HG03521 (cell line): ENCODE measurements around the gene PPP2R2D.
"Not testable (repeated sequence)": the region's sequence is repeated elsewhere in the genome, so short reads cannot be mapped to it uniquely, and the experiment has no call there.

ENCODE experiments used
- ATAC-seq: cut with Tn5 transposase; IDR thresholded peaks from one replicate; pipeline ENCODE4 v1.9.1; 2021; ENCODE audit warnings: mild to moderate bottlenecking, moderate library complexity; ENCODE audit not compliant: unreplicated experiment

PPP2R2D gene

DNA sequence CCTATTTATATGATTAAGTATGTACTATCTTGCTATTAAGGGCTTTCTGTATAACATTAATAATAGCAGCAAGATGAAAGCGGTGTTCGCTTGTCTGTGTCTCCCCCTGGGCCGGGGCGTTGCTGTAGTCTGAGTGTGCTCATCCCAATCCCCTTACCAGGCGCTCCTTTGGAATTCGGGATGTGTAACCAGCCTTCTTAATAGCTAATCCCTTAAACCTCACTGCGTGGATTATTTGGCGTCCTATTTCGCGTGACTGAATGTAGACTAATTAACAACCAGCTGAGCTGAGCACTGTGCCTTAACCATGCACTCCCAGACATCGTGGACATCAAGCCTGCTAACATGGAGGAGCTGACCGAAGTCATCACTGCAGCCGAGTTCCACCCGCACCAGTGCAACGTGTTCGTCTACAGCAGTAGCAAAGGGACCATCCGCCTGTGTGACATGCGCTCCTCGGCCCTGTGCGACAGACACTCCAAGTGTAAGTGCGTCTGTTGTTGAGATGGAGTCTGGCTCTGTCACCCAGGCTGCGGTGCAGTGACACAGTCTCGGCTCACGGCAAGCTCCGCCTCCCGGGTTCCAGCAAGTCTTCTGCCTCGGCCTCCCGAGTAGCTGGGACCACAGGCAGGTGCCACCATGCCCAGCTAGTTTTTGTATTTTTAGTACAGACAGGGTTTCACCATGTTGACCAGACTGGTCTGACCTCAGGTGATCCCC, 44.3 kb downstream of the PPP2R2D start:
- ATAC-seq = no peak

GRCh38 chr10:131946321-131946751, 45.5 kb downstream of the PPP2R2D start:
- ATAC-seq = no peak

- ATAC-seq = no peak
Observed at GRCh38 chr10:131946880-131947279, 46.1 kb downstream of the PPP2R2D start.

DNA sequence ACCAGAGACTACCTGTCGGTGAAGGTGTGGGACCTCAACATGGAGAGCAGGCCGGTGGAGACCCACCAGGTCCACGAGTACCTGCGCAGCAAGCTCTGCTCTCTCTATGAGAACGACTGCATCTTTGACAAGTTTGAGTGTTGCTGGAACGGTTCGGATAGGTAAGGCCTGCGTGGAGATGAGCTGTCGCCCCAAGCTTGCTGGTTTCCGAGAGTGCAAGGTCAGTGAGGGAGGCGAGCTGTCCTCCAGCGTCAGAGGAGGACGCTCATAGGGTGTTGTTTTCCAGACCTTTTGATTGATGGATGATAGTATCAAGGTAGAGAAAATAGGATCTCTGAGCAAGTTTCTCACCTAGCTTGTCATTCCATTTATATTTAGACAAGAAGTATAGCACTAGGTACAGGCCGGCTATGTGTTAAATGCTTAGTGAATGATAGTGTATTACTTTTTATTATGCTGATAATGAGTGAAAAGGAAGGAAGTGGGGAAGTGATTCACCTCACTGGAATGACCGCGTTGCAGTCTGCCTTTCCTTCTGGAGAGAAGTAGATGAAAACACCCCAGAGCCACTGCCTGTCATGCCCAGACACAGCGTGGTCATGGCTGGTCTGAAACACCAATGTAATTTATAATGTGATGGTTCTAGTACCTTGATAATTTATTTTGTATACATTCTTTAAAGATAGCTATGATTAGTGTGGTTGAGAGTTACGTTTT, 47.0 kb downstream of the PPP2R2D start:
- no peak for ATAC-seq

DNA sequence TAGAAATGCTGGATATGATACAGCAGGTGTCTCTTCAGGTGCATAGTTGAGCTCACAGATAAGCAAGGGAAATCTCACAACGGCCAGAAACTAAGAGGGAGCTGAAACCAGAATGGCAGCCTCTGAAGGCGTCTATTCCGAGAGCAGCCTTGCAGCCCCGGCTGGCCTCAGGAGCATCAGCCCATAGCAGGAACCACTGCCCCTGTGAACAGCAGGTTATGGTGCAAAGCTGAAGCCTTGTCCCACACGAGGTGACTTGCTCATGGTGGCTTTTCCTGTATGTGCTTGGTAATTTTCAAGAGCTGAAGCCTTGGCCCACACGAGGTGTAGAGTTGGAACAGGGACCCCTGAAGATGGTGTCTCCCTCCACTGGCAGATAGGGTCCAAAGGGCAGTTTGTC, 47.7 kb downstream of the PPP2R2D start:
- ATAC-seq = no peak

- no peak for ATAC-seq
Observed at GRCh38 chr10:131949041-131949862, 48.4 kb downstream of the PPP2R2D start.

- ATAC-seq = not testable (repeated sequence)
Observed at GRCh38 chr10:131949908-131950307, 49.1 kb downstream of the PPP2R2D start.

- no peak for ATAC-seq
Observed at GRCh38 chr10:131954356-131954965, 53.7 kb downstream of the PPP2R2D start.

DNA sequence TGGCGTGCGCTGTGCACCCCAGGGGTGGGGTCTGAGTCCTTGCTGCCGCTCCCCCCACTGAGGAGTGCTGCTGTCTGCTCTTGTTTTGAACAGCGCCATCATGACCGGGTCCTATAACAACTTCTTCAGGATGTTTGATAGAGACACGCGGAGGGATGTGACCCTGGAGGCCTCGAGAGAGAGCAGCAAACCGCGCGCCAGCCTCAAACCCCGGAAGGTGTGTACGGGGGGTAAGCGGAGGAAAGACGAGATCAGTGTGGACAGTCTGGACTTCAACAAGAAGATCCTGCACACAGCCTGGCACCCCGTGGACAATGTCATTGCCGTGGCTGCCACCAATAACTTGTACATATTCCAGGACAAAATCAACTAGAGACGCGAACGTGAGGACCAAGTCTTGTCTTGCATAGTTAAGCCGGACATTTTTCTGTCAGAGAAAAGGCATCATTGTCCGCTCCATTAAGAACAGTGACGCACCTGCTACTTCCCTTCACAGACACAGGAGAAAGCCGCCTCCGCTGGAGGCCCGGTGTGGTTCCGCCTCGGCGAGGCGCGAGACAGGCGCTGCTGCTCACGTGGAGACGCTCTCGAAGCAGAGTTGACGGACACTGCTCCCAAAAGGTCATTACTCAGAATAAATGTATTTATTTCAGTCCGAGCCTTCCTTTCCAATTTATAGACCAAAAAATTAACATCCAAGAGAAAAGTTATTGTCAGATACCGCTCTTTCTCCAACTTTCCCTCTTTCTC, 55.0 kb downstream of the PPP2R2D start:
- no peak for ATAC-seq

DNA sequence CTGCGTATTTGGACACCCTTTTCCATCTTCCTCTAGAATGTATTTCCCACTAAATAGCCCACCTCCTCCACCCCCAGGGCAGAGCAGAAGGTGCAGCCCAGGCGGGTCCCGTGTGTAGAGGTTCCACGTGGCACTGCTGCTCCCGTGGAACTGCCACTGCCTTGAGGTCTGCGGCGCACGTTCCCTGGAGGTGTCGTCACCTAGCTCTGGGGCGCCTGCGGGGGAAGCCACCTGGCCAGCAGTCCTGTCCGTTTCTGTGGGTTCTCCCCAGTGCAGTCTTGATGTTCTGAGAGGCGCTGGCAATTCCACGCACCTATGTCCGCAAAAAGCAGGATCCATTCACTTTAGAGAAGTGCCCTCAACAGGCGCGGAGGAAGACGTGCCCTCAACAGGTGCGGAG, 59.0 kb downstream of the PPP2R2D start:
- no peak for ATAC-seq

GRCh38 chr10:131960631-131961046, 59.8 kb downstream of the PPP2R2D start:
- ATAC-seq = no peak

- no peak for ATAC-seq
Observed at GRCh38 chr10:131961047-131961776, 60.4 kb downstream of the PPP2R2D start.

DNA sequence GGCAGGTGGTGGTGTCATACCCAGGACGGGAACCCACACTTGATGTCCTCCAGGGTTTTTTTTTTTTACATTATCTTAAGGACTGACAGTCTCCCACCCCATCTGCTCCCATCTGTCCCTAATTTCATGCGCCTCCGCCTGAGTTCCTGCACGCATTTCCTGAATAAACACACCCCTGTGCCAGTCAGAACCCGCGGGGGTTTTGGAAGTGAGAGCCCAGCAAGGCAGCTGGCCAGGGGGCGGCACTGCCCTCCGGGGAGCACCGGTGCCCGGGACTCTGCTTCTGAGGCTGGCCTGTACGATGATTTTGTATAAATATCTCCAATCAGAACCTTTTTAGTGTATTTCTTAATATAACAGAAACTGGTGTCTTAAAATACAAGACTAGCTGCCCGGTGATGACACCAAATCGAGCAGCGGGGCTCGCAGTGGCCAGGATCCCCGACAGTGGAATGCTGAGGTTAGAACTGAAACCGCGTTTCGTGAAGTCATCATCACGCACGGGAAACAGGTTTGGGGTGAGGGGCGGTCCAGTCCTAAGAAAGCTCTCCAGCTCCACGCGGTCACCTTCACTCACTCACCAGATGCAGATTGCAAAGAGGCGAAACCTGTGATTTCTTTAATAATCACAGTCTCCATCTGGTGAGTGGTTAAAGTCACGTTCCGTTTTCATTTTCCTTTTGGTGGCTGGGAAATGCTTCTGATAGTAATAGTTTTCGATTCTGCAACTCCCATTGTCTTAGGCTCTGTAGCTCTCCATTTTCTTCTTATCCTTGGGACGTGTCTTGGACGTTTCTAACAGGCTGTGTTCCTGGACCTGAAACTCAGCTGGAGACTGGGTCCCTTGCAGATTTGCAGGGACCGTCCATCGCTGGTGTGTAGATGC, 61.2 kb downstream of the PPP2R2D start:
- ATAC-seq = no peak

DNA sequence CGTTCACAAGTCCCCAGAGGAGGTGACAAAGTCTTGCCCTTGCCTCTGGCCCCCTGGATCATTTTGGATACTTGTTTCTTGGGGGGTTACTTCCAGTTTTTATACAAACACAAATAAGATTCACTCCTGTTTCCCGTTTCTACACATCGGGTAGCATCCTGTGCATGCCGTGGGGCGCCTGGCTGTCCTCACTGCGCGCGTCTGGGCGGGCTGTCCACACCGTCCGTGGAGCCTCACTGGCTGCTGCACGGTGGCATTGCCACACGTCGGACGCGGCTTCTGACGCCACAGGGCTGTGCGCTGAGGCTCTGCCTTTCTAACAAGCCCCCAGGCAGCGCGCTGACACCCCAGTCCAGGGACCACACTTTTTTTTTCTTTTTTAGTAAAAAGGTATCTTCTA, 62.5 kb downstream of the PPP2R2D start:
- ATAC-seq = no peak

- no peak for ATAC-seq
Observed at GRCh38 chr10:131963811-131964210, 63.0 kb downstream of the PPP2R2D start.

DNA sequence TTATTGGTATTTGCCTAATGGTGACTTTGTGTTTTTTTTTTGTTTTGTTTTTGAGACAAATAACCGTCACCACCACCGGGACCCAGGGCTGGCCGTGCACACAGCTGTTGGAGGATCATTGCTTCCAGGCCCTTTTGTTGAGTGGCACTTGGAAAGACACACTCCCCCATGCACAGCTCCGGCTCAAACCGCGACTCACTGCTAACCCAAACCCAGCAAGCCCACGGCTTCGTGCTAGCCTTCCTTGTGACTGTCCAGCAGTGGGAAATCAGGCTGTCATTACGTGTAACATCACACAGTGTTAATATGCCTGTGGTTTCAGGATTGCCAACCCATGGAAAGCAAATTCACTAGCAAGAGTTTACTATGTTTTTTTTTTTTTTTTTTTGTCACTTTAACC, 63.5 kb downstream of the PPP2R2D start:
- ATAC-seq = no peak

DNA sequence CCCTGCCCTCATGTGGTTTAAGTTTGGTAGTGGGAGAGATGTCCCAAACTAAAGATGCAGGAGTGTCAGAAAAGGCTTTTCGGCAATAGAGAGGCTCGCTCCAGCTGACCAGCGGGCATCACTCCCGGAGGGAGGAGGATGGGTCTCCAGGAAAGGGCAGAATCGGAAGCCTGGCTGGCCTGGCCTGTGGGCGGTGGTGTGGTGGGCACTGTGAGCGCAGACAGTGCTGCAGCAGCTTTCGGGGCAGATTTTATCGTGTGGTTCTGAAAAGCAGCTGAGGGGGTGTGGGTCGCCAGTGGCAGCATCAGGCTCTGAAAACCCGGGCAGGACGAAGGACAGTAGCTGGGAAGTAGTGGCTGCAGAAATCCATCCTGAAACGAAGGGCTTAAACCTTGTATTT, 68.1 kb downstream of the PPP2R2D start:
- no peak for ATAC-seq

DNA sequence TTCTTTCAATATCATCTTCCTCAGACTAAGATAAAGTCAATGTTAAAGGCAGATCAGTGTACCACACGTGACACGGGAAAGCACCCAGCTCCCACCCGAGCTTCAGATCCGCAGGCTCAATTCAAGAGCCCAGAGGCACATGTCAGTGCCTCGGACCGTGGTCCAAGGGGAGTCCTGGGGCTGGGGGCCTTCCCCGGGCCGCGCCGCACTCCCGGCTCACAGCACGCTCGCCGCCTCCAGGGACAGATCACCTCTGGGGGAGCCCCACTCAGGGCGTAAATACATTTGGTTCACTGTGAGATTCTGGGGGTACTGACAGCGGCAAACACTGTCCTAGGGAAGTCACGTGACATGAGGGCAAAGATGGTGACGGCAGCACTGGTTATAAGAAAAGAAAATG, 70.1 kb downstream of the PPP2R2D start:
- ATAC-seq = no peak

DNA sequence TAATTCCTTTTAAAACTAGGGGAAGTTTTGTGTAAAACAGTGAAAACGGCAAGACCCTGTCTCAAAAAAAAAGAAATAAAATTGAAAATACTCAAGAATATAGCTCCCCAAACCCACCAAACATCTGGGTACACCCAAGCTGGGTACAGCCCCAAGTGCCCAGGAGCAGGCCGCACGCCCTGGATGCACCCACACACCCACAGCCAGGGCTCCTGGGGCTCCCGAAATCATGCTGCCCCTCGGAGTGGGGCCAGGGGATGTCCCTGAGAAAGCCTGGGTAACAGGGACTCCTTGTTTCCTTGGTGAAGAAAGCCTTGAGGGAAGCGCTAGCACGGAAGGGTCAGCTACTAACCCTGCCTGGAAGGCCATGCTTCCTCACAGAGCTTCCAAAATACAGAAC, 70.8 kb downstream of the PPP2R2D start:
- ATAC-seq = no peak
